HEK293T (cell line): ENCODE measurements around the gene PXDN.

Experiments used
- ARNT ChIP-seq: fragments of 450-650 bp; IDR thresholded peaks from 2 replicates; pipeline ENCODE4 v1.6.1; 2017; ENCODE audit warnings: mild to moderate bottlenecking
- BHLHE40 ChIP-seq: fragments of 450-650 bp; IDR thresholded peaks from 2 replicates; pipeline ENCODE4 v1.6.1; 2016; ENCODE audit warnings: mild to moderate bottlenecking, moderate library complexity, borderline replicate concordance
- CTBP1 ChIP-seq: fragments of 450-650 bp; IDR thresholded peaks from 2 replicates; pipeline ENCODE4 v1.6.1; 2016; ENCODE audit warnings: borderline replicate concordance
- ELF4 ChIP-seq: fragments of 450-650 bp; IDR thresholded peaks from 2 replicates; pipeline ENCODE4 v1.6.1; 2017; ENCODE audit warnings: antibody characterized with exemption
- FOXA1 ChIP-seq: fragments of 450-650 bp; IDR thresholded peaks from 2 replicates; pipeline ENCODE4 v1.6.1; 2016; ENCODE audit warnings: mild to moderate bottlenecking
- FOXK2 ChIP-seq: fragments of 450-650 bp; IDR thresholded peaks from 2 replicates; pipeline ENCODE4 v1.6.1; 2016; ENCODE audit warnings: mild to moderate bottlenecking
- FOXM1 ChIP-seq: fragments of 450-650 bp; IDR thresholded peaks from 2 replicates; pipeline ENCODE4 v1.6.1; 2017; ENCODE audit warnings: mild to moderate bottlenecking, borderline replicate concordance
- HDGF ChIP-seq: fragments of 450-650 bp; IDR thresholded peaks from 2 replicates; pipeline ENCODE4 v1.6.1; 2017; ENCODE audit warnings: antibody characterized with exemption, borderline replicate concordance
- LEF1 ChIP-seq: fragments of 450-650 bp; IDR thresholded peaks from 2 replicates; pipeline ENCODE4 v1.6.1; 2017; ENCODE audit warnings: mild to moderate bottlenecking, borderline replicate concordance
- NFRKB ChIP-seq: fragments of 450-650 bp; IDR thresholded peaks from 2 replicates; pipeline ENCODE4 v1.6.1; 2016; ENCODE audit warnings: mild to moderate bottlenecking, moderate library complexity
- SP1 ChIP-seq: fragments of 450-650 bp; IDR thresholded peaks from 2 replicates; pipeline ENCODE4 v1.6.1; 2017
- SUZ12 ChIP-seq: fragments of 450-650 bp; IDR thresholded peaks from 2 replicates; pipeline ENCODE4 v1.6.1; 2016; ENCODE audit warnings: mild to moderate bottlenecking
- TARDBP ChIP-seq: fragments of 450-650 bp; IDR thresholded peaks from 2 replicates; pipeline ENCODE4 v1.6.1; 2016

DNA sequence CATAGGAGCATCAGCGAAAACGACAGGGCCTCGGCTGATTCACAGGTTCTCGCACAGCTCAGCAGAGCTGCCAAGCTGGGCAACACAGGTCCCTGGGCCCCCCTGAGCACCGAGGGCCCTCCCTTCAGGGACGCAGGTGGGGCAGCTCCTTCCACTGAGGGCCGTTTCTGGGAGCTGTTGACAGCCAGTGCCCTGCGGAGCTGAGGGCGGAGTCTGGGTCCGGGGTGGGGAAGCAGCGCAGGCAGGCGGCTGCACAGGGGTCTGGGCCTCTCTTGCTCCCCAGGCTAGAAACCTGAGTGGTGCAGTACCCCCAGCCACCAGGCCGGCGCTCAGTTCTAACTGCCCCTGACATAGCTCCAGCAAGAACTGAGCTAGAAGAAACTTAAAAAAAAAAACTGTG, 65.7 kb downstream of the PXDN start:
- no peak for TF ChIP-seq SP1
- TF ChIP-seq FOXK2: no peak
- TF ChIP-seq FOXA1: no peak
- TF ChIP-seq ELF4: no peak
- no peak for TF ChIP-seq BHLHE40
- TF ChIP-seq SUZ12: no peak
- TF ChIP-seq LEF1: no peak
- no peak for TF ChIP-seq HDGF
- TF ChIP-seq CTBP1: no peak
- no peak for TF ChIP-seq NFRKB
- no peak for TF ChIP-seq FOXM1
- TF ChIP-seq ARNT: no peak
- TF ChIP-seq TARDBP: no peak
